Endothelial cell (in vitro differentiated cells): ENCODE data around the gene MAD2L1BP. TPM values are rescaled to one million over a fixed set of nuclear protein-coding genes. Genes with fewer than 3 reads are reported as not detected.
A peak's percentile ranks its signal among the peaks of the same experiment; 100 is the strongest.

Source experiments
- DNase-seq: peaks from one replicate; pipeline ENCODE4 v3.0.0; 2021; ENCODE audit warnings: low spot score
- H3K27ac Mint-ChIP-seq: one replicate; pipeline ENCODE4 v1.8.0; 2021; ENCODE audit warnings: mixed read lengths, inconsistent platforms; ENCODE audit not compliant: unreplicated experiment
- H3K27me3 Mint-ChIP-seq: one replicate; pipeline ENCODE4 v1.8.0; 2021; ENCODE audit warnings: mild to moderate bottlenecking, moderate library complexity, mixed read lengths, inconsistent platforms; ENCODE audit not compliant: unreplicated experiment
- H3K36me3 Mint-ChIP-seq: one replicate; pipeline ENCODE4 v1.8.0; 2021; ENCODE audit warnings: mild to moderate bottlenecking, low read depth, mixed read lengths, inconsistent platforms; ENCODE audit not compliant: unreplicated experiment
- H3K4me1 Mint-ChIP-seq: one replicate; pipeline ENCODE4 v1.8.0; 2021; ENCODE audit warnings: mild to moderate bottlenecking, mixed read lengths, inconsistent platforms; ENCODE audit not compliant: unreplicated experiment
- H3K4me3 Mint-ChIP-seq: one replicate; pipeline ENCODE4 v1.8.0; 2021; ENCODE audit warnings: mild to moderate bottlenecking, mixed read lengths, inconsistent platforms; ENCODE audit not compliant: unreplicated experiment
- H3K9me3 Mint-ChIP-seq: one replicate; pipeline ENCODE4 v1.8.0; 2021; ENCODE audit warnings: mixed read lengths, inconsistent platforms; ENCODE audit not compliant: unreplicated experiment
- total RNA-seq: library from RNA; stranded (reverse); fragmentation: NEBNext Ultra II Directional; extraction: Animal tissue kit (Norgen Biotek cat#: 25700); gene quantifications from one replicate; pipeline ENCODE4 v1.2.1, GENCODE V29; 2021; ENCODE audit not compliant: unreplicated experiment
- TF ChIP-seq, protein P1 (sequence below): fragments of 200-600 bp; sonication (generic); IDR thresholded peaks from one replicate; pipeline ENCODE4 v1.5.0; 2021; ENCODE audit warnings: antibody characterized with exemption; ENCODE audit not compliant: unreplicated experiment

Gene MAD2L1BP
- total RNA-seq, 1 donor from 2014 or later, result 26.8 TPM

DNA sequence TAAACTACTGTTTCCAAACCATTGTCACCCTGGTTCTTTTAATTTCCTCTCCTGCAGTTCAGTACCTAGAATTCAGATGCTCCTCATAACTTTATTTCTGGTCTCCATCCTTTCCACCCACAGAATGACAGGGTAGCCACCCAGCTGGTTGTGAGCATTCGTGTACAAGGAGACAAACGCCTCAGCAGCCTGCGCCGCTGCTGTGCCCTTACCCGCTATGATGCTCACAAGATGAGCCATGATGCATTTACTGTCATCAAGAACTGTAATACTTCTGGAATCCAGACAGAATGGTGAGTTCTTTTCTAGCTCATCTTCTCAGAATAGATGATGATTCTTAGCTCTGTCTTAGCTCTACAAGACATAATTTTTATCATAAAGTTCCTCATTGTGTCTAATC lies 25.2 kb upstream of the MAD2L1BP start:
- Mint-ChIP-seq H3K4me3 (peak overlapping the region; percentile 66), H3K27me3 (no peaks in the 10 kb centered on the region), H3K27ac (no peak overlapping the region), H3K36me3 (peaks cover 13% of the 10 kb centered on the region), H3K4me1 (no peaks in the 10 kb centered on the region), H3K9me3 (no peaks in the 10 kb centered on the region)
- TF ChIP-seq, protein P1, sequence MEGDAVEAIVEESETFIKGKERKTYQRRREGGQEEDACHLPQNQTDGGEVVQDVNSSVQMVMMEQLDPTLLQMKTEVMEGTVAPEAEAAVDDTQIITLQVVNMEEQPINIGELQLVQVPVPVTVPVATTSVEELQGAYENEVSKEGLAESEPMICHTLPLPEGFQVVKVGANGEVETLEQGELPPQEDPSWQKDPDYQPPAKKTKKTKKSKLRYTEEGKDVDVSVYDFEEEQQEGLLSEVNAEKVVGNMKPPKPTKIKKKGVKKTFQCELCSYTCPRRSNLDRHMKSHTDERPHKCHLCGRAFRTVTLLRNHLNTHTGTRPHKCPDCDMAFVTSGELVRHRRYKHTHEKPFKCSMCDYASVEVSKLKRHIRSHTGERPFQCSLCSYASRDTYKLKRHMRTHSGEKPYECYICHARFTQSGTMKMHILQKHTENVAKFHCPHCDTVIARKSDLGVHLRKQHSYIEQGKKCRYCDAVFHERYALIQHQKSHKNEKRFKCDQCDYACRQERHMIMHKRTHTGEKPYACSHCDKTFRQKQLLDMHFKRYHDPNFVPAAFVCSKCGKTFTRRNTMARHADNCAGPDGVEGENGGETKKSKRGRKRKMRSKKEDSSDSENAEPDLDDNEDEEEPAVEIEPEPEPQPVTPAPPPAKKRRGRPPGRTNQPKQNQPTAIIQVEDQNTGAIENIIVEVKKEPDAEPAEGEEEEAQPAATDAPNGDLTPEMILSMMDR, result no peak
- no peak for DNase-seq

GRCh38 chr6:43613721-43614395 lies 21.8 kb upstream of the MAD2L1BP start:
- TF ChIP-seq, protein P1, result no peak
- Mint-ChIP-seq H3K4me1 (no peaks in the 10 kb centered on the region), H3K36me3 (peaks cover 9% of the 10 kb centered on the region), H3K27ac (no peak overlapping the region), H3K27me3 (no peaks in the 10 kb centered on the region), H3K4me3 (no peak overlapping the region), H3K9me3 (no peaks in the 10 kb centered on the region)
- no peak for DNase-seq

DNA sequence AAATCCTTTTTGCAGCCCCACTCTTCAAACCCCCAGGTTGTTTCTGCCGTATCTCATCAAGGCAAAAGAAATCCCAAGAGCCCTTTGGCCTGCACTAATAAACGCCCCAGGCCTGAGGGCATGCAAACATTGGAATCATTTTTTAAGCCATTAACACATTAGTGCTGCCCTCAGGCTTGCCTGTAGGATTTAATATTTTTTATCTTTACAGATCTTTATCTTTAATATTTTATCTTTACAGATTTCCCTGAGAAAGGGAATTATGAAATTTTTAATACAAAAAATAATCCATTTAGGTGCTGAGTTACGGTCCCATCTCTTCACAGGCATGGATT lies 21.3 kb upstream of the MAD2L1BP start:
- no peak for DNase-seq
- H3K4me1 Mint-ChIP-seq, result no peaks in the 10 kb centered on the region
- no peaks in the 10 kb centered on the region for H3K9me3 Mint-ChIP-seq
- H3K27me3 Mint-ChIP-seq, result no peaks in the 10 kb centered on the region
- H3K27ac Mint-ChIP-seq, result no peak overlapping the region
- TF ChIP-seq, protein P1, result no peak
- H3K36me3 Mint-ChIP-seq, result peaks cover 9% of the 10 kb centered on the region
- H3K4me3 Mint-ChIP-seq, result no peak overlapping the region

DNA sequence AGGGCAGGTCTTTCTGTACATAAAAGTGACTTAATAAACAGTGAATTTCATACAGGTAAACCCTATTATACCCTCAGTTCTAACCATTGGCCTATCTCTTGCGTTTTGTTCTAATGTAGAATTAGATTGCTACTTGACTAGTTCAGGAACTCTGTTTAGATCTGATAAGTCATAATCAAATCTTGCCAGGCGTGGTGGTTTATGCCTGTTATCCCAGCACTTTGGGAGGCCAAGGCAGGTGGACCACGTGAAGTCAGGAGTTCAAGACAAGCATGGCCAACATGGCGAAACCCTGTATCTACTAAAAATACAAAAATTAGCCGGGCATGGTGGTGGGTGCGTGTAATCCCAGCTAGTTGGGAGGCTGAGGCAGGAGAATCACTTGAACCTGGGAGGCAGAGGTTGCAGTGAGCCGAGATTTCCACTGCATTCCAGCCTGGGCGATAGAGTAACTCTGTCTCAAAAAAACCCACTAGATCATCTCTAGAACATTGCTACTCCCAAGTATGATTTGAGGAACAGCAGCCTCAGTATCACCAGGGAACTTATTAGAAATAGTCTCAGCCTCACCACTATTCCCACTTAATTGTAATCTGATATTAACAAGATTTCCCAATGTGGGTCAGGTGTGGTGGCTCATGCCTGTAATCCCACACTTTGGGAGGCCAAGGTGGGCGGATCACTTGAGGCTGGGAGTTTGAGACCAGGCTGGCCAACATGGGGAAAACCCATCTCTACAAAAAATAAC lies 18.7 kb upstream of the MAD2L1BP start:
- Mint-ChIP-seq H3K27me3 (no peaks in the 10 kb centered on the region), H3K27ac (no peak overlapping the region), H3K4me3 (no peak overlapping the region), H3K36me3 (peaks cover 16% of the 10 kb centered on the region), H3K9me3 (no peaks in the 10 kb centered on the region), H3K4me1 (peaks cover 13% of the 10 kb centered on the region)
- TF ChIP-seq, protein P1, result no peak
- no peak for DNase-seq
